Stimulated activated naive CD8-positive, alpha-beta T cell treated with anti-CD3 and anti-CD28 coated beads, Interleukin-15, Interleukin-2, amounts not matched to agents 100 ng/mL and 50 ng/mL, for 24 hours (primary cell): ENCODE results near the gene HP1BP3.

Experiments used
- H3K27ac Mint-ChIP-seq: one replicate; pipeline ENCODE4 v1.8.0; 2021; ENCODE audit warnings: mild to moderate bottlenecking, mixed read lengths
- H3K27me3 Mint-ChIP-seq: one replicate; pipeline ENCODE4 v1.8.0; 2021; ENCODE audit warnings: mixed read lengths
- H3K36me3 Mint-ChIP-seq: one replicate; pipeline ENCODE4 v1.8.0; 2021; ENCODE audit warnings: low read depth, mixed read lengths
- H3K4me1 Mint-ChIP-seq: one replicate; pipeline ENCODE4 v1.8.0; 2021; ENCODE audit warnings: low read depth, mixed read lengths
- H3K4me3 Mint-ChIP-seq: one replicate; pipeline ENCODE4 v1.8.0; 2021; ENCODE audit warnings: mild to moderate bottlenecking, mixed read lengths
- H3K9me3 Mint-ChIP-seq: one replicate; pipeline ENCODE4 v1.8.0; 2021; ENCODE audit warnings: mixed read lengths

Gene HP1BP3

GRCh38 chr1:20739225-20739624 is 47.9 kb downstream of the HP1BP3 start:
- Mint-ChIP-seq H3K36me3 (peaks cover 52% of the 10 kb centered on the region), H3K27me3 (no peaks in the 10 kb centered on the region), H3K4me1 (no peaks in the 10 kb centered on the region), H3K27ac (no peak overlapping the region), H3K4me3 (no peak overlapping the region), H3K9me3 (no peaks in the 10 kb centered on the region)

- no peaks in the 10 kb centered on the region for H3K9me3 Mint-ChIP-seq
- H3K4me3 Mint-ChIP-seq, result no peak overlapping the region
- peaks cover 6% of the 10 kb centered on the region for H3K27me3 Mint-ChIP-seq
These were observed 51.5 kb downstream of the HP1BP3 start for GRCh38 chr1:20735581-20736111.

GRCh38 chr1:20733360-20733975 is 53.6 kb downstream of the HP1BP3 start:
- peaks cover 21% of the 10 kb centered on the region for H3K4me1 Mint-ChIP-seq
- peak overlapping the region; percentile 83 for H3K4me3 Mint-ChIP-seq
- peak overlapping the region; percentile 45 for H3K27ac Mint-ChIP-seq
- no peaks in the 10 kb centered on the region for H3K9me3 Mint-ChIP-seq
- peaks cover 16% of the 10 kb centered on the region for H3K27me3 Mint-ChIP-seq
- peaks cover 15% of the 10 kb centered on the region for H3K36me3 Mint-ChIP-seq

More at GRCh38 chr1:20735581-20736111, 51.5 kb downstream of the HP1BP3 start:
- Mint-ChIP-seq H3K27ac (no peak overlapping the region), H3K4me1 (peaks cover 19% of the 10 kb centered on the region), H3K36me3 (peaks cover 26% of the 10 kb centered on the region)

GRCh38 chr1:20732588-20733359 is 54.3 kb downstream of the HP1BP3 start, which contains the start of gene SH2D5:
Gene SH2D5 (minus strand): TSS chr1:20732703. CDS start chr1:20728044, 4,659 bp downstream.
- Mint-ChIP-seq H3K27me3 (peaks cover 21% of the 10 kb centered on the region), H3K9me3 (no peaks in the 10 kb centered on the region), H3K36me3 (peaks cover 15% of the 10 kb centered on the region), H3K27ac (peak within 1 kb of the TSS; percentile 45), H3K4me1 (peaks cover 21% of the 10 kb centered on the region), H3K4me3 (peak within 1 kb of the TSS; percentile 83)

- Mint-ChIP-seq H3K9me3 (no peaks in the 10 kb centered on the region), H3K27me3 (peaks cover 21% of the 10 kb centered on the region), H3K27ac (peak overlapping the region; percentile 36), H3K36me3 (peaks cover 15% of the 10 kb centered on the region), H3K4me1 (peaks cover 21% of the 10 kb centered on the region), H3K4me3 (peak overlapping the region; percentile 83)
These were observed 55.0 kb downstream of the HP1BP3 start for GRCh38 chr1:20732071-20732587.

GRCh38 chr1:20731057-20731991 is 55.8 kb downstream of the HP1BP3 start:
- Mint-ChIP-seq H3K4me3 (peak overlapping the region; percentile 68), H3K4me1 (peaks cover 21% of the 10 kb centered on the region), H3K9me3 (no peaks in the 10 kb centered on the region), H3K27me3 (peaks cover 21% of the 10 kb centered on the region), H3K36me3 (peaks cover 8% of the 10 kb centered on the region), H3K27ac (no peak overlapping the region)

- H3K9me3 Mint-ChIP-seq, result no peaks in the 10 kb centered on the region
- no peak overlapping the region for H3K27ac Mint-ChIP-seq
These were observed 56.4 kb downstream of the HP1BP3 start for GRCh38 chr1:20730690-20731056.

GRCh38 chr1:20729990-20730689 is 57.0 kb downstream of the HP1BP3 start:
- Mint-ChIP-seq H3K27me3 (peaks cover 21% of the 10 kb centered on the region), H3K9me3 (no peaks in the 10 kb centered on the region), H3K27ac (no peak overlapping the region), H3K4me1 (peaks cover 21% of the 10 kb centered on the region), H3K4me3 (no peak overlapping the region), H3K36me3 (no peaks in the 10 kb centered on the region)

More at GRCh38 chr1:20730690-20731056, 56.4 kb downstream of the HP1BP3 start:
- Mint-ChIP-seq H3K27me3 (peaks cover 21% of the 10 kb centered on the region), H3K36me3 (peaks cover 4% of the 10 kb centered on the region), H3K4me1 (peaks cover 21% of the 10 kb centered on the region), H3K4me3 (no peak overlapping the region)

GRCh38 chr1:20729155-20729931 is 57.8 kb downstream of the HP1BP3 start:
- Mint-ChIP-seq H3K4me3 (no peak overlapping the region), H3K9me3 (no peaks in the 10 kb centered on the region), H3K27ac (no peak overlapping the region), H3K36me3 (no peaks in the 10 kb centered on the region), H3K27me3 (peaks cover 21% of the 10 kb centered on the region), H3K4me1 (peaks cover 21% of the 10 kb centered on the region)

- Mint-ChIP-seq H3K9me3 (no peaks in the 10 kb centered on the region), H3K4me3 (no peak overlapping the region), H3K27ac (no peak overlapping the region), H3K27me3 (peaks cover 21% of the 10 kb centered on the region), H3K4me1 (peaks cover 20% of the 10 kb centered on the region), H3K36me3 (no peaks in the 10 kb centered on the region)
These were observed 58.5 kb downstream of the HP1BP3 start for GRCh38 chr1:20728371-20729154.

GRCh38 chr1:20727746-20728316 is 59.3 kb downstream of the HP1BP3 start:
- Mint-ChIP-seq H3K4me1 (peaks cover 12% of the 10 kb centered on the region), H3K4me3 (no peak overlapping the region), H3K36me3 (no peaks in the 10 kb centered on the region)

GRCh38 chr1:20726932-20727745 is 60.0 kb downstream of the HP1BP3 start:
- H3K27ac Mint-ChIP-seq, result no peak overlapping the region
- no peaks in the 10 kb centered on the region for H3K9me3 Mint-ChIP-seq
- H3K4me3 Mint-ChIP-seq, result no peak overlapping the region
- peaks cover 21% of the 10 kb centered on the region for H3K27me3 Mint-ChIP-seq
- no peaks in the 10 kb centered on the region for H3K36me3 Mint-ChIP-seq
- peaks cover 6% of the 10 kb centered on the region for H3K4me1 Mint-ChIP-seq

More at GRCh38 chr1:20727746-20728316, 59.3 kb downstream of the HP1BP3 start:
- H3K9me3 Mint-ChIP-seq, result no peaks in the 10 kb centered on the region
- H3K27ac Mint-ChIP-seq, result no peak overlapping the region
- peaks cover 21% of the 10 kb centered on the region for H3K27me3 Mint-ChIP-seq
